H1 (cell line): Measurements from ENCODE around the gene PCDHA10. TPM values are rescaled to one million over a fixed set of nuclear protein-coding genes. Genes with fewer than 3 reads are reported as not detected.

Experiments
- CTCF ChIA-PET: fragments of 300-600 bp; sonication (Branson Sonifier 250); formaldehyde crosslinking; loops from one replicate; lab custom pipeline; 2021; ENCODE audit not compliant: partially characterized antibody; lab: Charles Lee
- POLR2A ChIA-PET: fragments of 300-600 bp; sonication (Branson Sonifier 250); formaldehyde crosslinking; loops from one replicate; lab custom pipeline; 2021; ENCODE audit warnings: inconsistent platforms; ENCODE audit not compliant: partially characterized antibody; lab: Charles Lee
- DNase-seq, 2 experiments: peaks; one replicate each; pipeline versions ENCODE4 v3.0.0 to v3.0.0-alpha.2; 2010 to 2022; ENCODE audit warnings: low spot score in 2 of 2, low read depth in 1 of 2, mixed read lengths in 1 of 2
- FAIRE-seq: peaks from 2 replicates; lab custom pipeline; 2011; peaks lifted over from hg19 to GRCh38; lab: Jason Lieb, UNC
- H2AFZ ChIP-seq: 2 replicates; pipeline ENCODE4 v1.8.1; 2012; ENCODE audit warnings: low read length, inconsistent platforms
- H2AK5ac ChIP-seq: 2 replicates; pipeline ENCODE4 v1.6.1; 2013; ENCODE audit warnings: low read depth, low read length
- H2BK120ac ChIP-seq: replicated peaks from 2 replicates; pipeline ENCODE3; 2013; ENCODE audit warnings: low read depth, low read length, inconsistent platforms
- H2BK12ac ChIP-seq: 2 replicates; pipeline ENCODE4 v1.6.1; 2013; ENCODE audit warnings: low read depth, low read length
- H2BK15ac ChIP-seq: 2 replicates; pipeline ENCODE4 v1.6.1; 2013; ENCODE audit warnings: low read length
- H2BK20ac ChIP-seq: 2 replicates; pipeline ENCODE4 v1.6.1; 2013; ENCODE audit warnings: low read length
- H2BK5ac ChIP-seq: 2 replicates; pipeline ENCODE4 v1.6.1; 2013; ENCODE audit warnings: low read depth, low read length
- H3K14ac ChIP-seq: 2 replicates; pipeline ENCODE4 v1.6.1; 2013; ENCODE audit warnings: inconsistent platforms; ENCODE audit not compliant: insufficient read length
- H3K18ac ChIP-seq: 2 replicates; pipeline ENCODE4 v1.6.1; 2013; ENCODE audit warnings: low read length; ENCODE audit errors: extremely low read depth
- H3K23ac ChIP-seq: 2 replicates; pipeline ENCODE4 v1.6.1; 2013; ENCODE audit warnings: inconsistent platforms; ENCODE audit not compliant: insufficient read length
- H3K23me2 ChIP-seq: 2 replicates; pipeline ENCODE4 v1.6.1; 2013; ENCODE audit warnings: low read depth, low read length
- H3K27ac ChIP-seq: 2 replicates; pipeline ENCODE4 v1.6.1; 2011; ENCODE audit warnings: low read depth, low read length, inconsistent platforms
- H3K27me3 ChIP-seq, 4 experiments: replicated peaks in 1 of 4; 1 replicate in 1 of 4; 2 replicates in 3 of 4; pipeline versions ENCODE4 v1.6.1 to v1.8.1; 2011 to 2013; ENCODE audit warnings: low read length in 3 of 4, mild to moderate bottlenecking in 3 of 4, inconsistent platforms in 2 of 4, mixed read lengths in 2 of 4, moderate library complexity in 1 of 4; ENCODE audit not compliant: control insufficient read depth in 3 of 4, insufficient read depth in 3 of 4; ENCODE audit errors: extremely low read depth in 1 of 4
- H3K36me3 ChIP-seq, 4 experiments: 2 replicates each; pipeline versions ENCODE4 v1.6.1 to v1.8.1; 2011 to 2013; ENCODE audit warnings: mild to moderate bottlenecking in 4 of 4, low read length in 3 of 4, moderate library complexity in 2 of 4, control low read depth in 1 of 4, inconsistent platforms in 1 of 4; ENCODE audit not compliant: insufficient read depth in 4 of 4, control insufficient read depth in 2 of 4
- H3K4ac ChIP-seq: replicated peaks from 2 replicates; pipeline ENCODE3; 2013; ENCODE audit warnings: low read length, low read depth, mixed read lengths, inconsistent platforms; ENCODE audit not compliant: insufficient read length
- H3K4me1 ChIP-seq, 4 experiments: replicated peaks in 1 of 4; 1 replicate in 1 of 4; 2 replicates in 3 of 4; pipeline versions ENCODE4 v1.6.1 to v1.8.1; 2011 to 2013; ENCODE audit warnings: low read length in 3 of 4, inconsistent platforms in 2 of 4, mixed read lengths in 1 of 4; ENCODE audit not compliant: insufficient read depth in 4 of 4, control insufficient read depth in 3 of 4
- H3K4me2 ChIP-seq, 2 experiments: 2 replicates each; pipeline versions ENCODE4 v1.6.1 to v1.8.1; 2011 to 2013; ENCODE audit warnings: low read depth in 2 of 2, low read length in 2 of 2, control low read depth in 1 of 2, inconsistent platforms in 1 of 2, mild to moderate bottlenecking in 1 of 2; ENCODE audit not compliant: insufficient read depth in 1 of 2
- H3K4me3 ChIP-seq, 4 experiments: fragments of 200-600, 300-600 bp in 1 of 4; sonication (generic), shearing (Covaris generic), sonication (Bioruptor Twin) in 1 of 4; 2 replicates each; pipeline versions ENCODE4 v1.5.1 to v1.8.1; 2011 to 2016; ENCODE audit warnings: low read length in 4 of 4, low read depth in 3 of 4, control low read depth in 2 of 4, inconsistent platforms in 2 of 4, mild to moderate bottlenecking in 2 of 4, mixed read lengths in 1 of 4, moderate library complexity in 1 of 4; ENCODE audit not compliant: insufficient read depth in 2 of 4; ENCODE audit errors: extremely low read depth in 1 of 4
- H3K56ac ChIP-seq: replicated peaks from 2 replicates; pipeline ENCODE3; 2013; ENCODE audit warnings: low read depth, mild to moderate bottlenecking, mixed read lengths, low read length, inconsistent platforms; ENCODE audit not compliant: insufficient read length
- H3K79me1 ChIP-seq: 2 replicates; pipeline ENCODE4 v1.6.1; 2013; ENCODE audit warnings: low read depth, low read length, control low read depth
- H3K79me2 ChIP-seq, 2 experiments: 2 replicates each; pipeline versions ENCODE4 v1.6.1 to v1.8.1; 2012 to 2013; ENCODE audit warnings: low read length in 2 of 2, mild to moderate bottlenecking in 2 of 2, inconsistent platforms in 1 of 2; ENCODE audit not compliant: insufficient read depth in 2 of 2, control insufficient read depth in 1 of 2
- H3K9ac ChIP-seq, 4 experiments: replicated peaks in 1 of 4; 1 replicate in 1 of 4; 2 replicates in 3 of 4; pipeline versions ENCODE4 v1.6.1 to v1.8.1; 2011 to 2013; ENCODE audit warnings: low read depth in 3 of 4, low read length in 3 of 4, control low read depth in 2 of 4, mild to moderate bottlenecking in 2 of 4, moderate library complexity in 2 of 4, inconsistent platforms in 1 of 4; ENCODE audit errors: extremely low read depth in 1 of 4
- H3K9me3 ChIP-seq, 2 experiments: 2 replicates each; pipeline versions ENCODE4 v1.6.1 to v1.8.1; 2012 to 2013; ENCODE audit warnings: mild to moderate bottlenecking in 2 of 2, moderate library complexity in 2 of 2, control low read depth in 1 of 2, inconsistent platforms in 1 of 2, low read depth in 1 of 2, low read length in 1 of 2, mixed read lengths in 1 of 2; ENCODE audit not compliant: insufficient read depth in 2 of 2
- H4K20me1 ChIP-seq, 2 experiments: replicated peaks in 1 of 2; 2 replicates each; pipeline versions ENCODE3 to v1.8.1; 2011 to 2013; ENCODE audit warnings: inconsistent platforms in 2 of 2, low read length in 2 of 2, mild to moderate bottlenecking in 1 of 2; ENCODE audit not compliant: insufficient read depth in 2 of 2, control insufficient read depth in 1 of 2
- H4K5ac ChIP-seq: 2 replicates; pipeline ENCODE4 v1.6.1; 2013; ENCODE audit warnings: low read length, low read depth, mixed read lengths, inconsistent platforms; ENCODE audit not compliant: insufficient read length
- H4K8ac ChIP-seq: 2 replicates; pipeline ENCODE4 v1.8.0; 2013; ENCODE audit warnings: mild to moderate bottlenecking, moderate library complexity, low read length, inconsistent platforms; ENCODE audit not compliant: insufficient read depth; ENCODE audit errors: extremely low read depth
- H4K91ac ChIP-seq: replicated peaks from 2 replicates; pipeline ENCODE3; 2013; ENCODE audit warnings: low read length, mixed read lengths, inconsistent platforms; ENCODE audit not compliant: insufficient read length
- BACH1 ChIP-seq: IDR thresholded peaks from 2 replicates; pipeline ENCODE4 v1.6.1; 2012; ENCODE audit warnings: low read length, improper control_type of control experiment
- CTBP2 ChIP-seq: IDR thresholded peaks from 2 replicates; pipeline ENCODE4 v1.7.0; 2011; ENCODE audit warnings: borderline replicate concordance, mild to moderate bottlenecking, moderate library complexity, mixed read lengths, low read length; ENCODE audit not compliant: insufficient read depth, insufficient read length
- EP300 ChIP-seq, 2 experiments: IDR thresholded peaks; 1 replicate in 1 of 2; 2 replicates in 1 of 2; pipeline ENCODE4 v1.6.1; 2011 to 2012; ENCODE audit warnings: low read depth in 2 of 2, low read length in 2 of 2, mild to moderate bottlenecking in 2 of 2, borderline replicate concordance in 1 of 2, inconsistent platforms in 1 of 2, moderate library complexity in 1 of 2
- RFX5 ChIP-seq: IDR thresholded peaks from 2 replicates; pipeline ENCODE4 v1.6.1; 2011; ENCODE audit warnings: low read depth, low read length, improper control_type of control experiment, borderline replicate concordance
- SIX5 ChIP-seq: IDR thresholded peaks from 2 replicates; pipeline ENCODE4 v1.6.1; 2011; ENCODE audit warnings: mild to moderate bottlenecking, low read depth, low read length
- TBP ChIP-seq: IDR thresholded peaks from 2 replicates; pipeline ENCODE4 v1.6.1; 2011; ENCODE audit warnings: low read depth, low read length, improper control_type of control experiment
- TEAD4 ChIP-seq: IDR thresholded peaks from 2 replicates; pipeline ENCODE4 v1.6.1; 2012; ENCODE audit warnings: low read depth, low read length, inconsistent platforms, mixed read lengths
- ZNF274 ChIP-seq: IDR thresholded peaks from 2 replicates; pipeline ENCODE4 v1.7.0; 2012; ENCODE audit warnings: low read length, borderline replicate concordance; ENCODE audit errors: extremely low read depth
- WGBS, 2 experiments: shearing (Covaris generic) in 1 of 2; methylation state at CpG; one replicate each; pipeline versions ENCODE4 v1.1.6 to v1.1.7; 2013 to 2015; ENCODE audit warnings: low lambda C conversion rate in 2 of 2, mixed read lengths in 2 of 2, inconsistent platforms in 1 of 2, low coverage in 1 of 2, missing lambda C conversion rate in 1 of 2; ENCODE audit not compliant: insufficient replicate concordance in 2 of 2, insufficient coverage in 1 of 2, insufficient read length in 1 of 2; ENCODE audit errors: extremely low coverage in 1 of 2, missing lambda C conversion rate in 1 of 2; 5-methylcytosine and 5-hydroxymethylcytosine counted together
- polyA plus RNA-seq, 7 experiments: library from polyadenylated mRNA; depleted of rRNA in 3 of 7; stranded (reverse) in 5 of 7; unstranded in 2 of 7; fragments of >200 nt in 5 of 7; fragments of 200-250 nt in 2 of 7; gene quantifications; 1 replicate in 5 of 7; 2 replicates in 1 of 7; 4 replicates in 1 of 7; pipeline versions ENCODE4 v1.2.1 to v1.2.3, GENCODE V29; 2011 to 2013; ENCODE audit warnings: missing spikeins in 2 of 7, mixed read lengths in 2 of 7
- total RNA-seq: library from RNA; stranded (reverse); fragmentation: NEBNext Ultra II Directional; extraction: Animal tissue kit (Norgen Biotek cat#: 25700); gene quantifications from 2 replicates; pipeline ENCODE4 v1.2.1, GENCODE V29; 2021
- TF ChIP-seq, protein P1 (sequence below): IDR thresholded peaks from 2 replicates; pipeline ENCODE4 v1.6.1; 2012; ENCODE audit warnings: inconsistent platforms
- TF ChIP-seq, protein P2 (sequence below): IDR thresholded peaks from 2 replicates; pipeline ENCODE4 v1.6.1; 2012; ENCODE audit warnings: inconsistent platforms
- TF ChIP-seq, protein P3 (sequence below), 3 experiments: IDR thresholded peaks; 1 replicate in 2 of 3; 2 replicates in 1 of 3; pipeline versions ENCODE4 v1.5.1 to v1.6.1; 2011; ENCODE audit warnings: low read length in 3 of 3, mild to moderate bottlenecking in 3 of 3, inconsistent platforms in 2 of 3, low read depth in 1 of 3, moderate library complexity in 1 of 3; ENCODE audit not compliant: insufficient read depth in 1 of 3; ENCODE audit errors: control extremely low read depth in 1 of 3

PCDHA10 gene
- total and polyA plus RNA-seq, 2 of the 8 experiments (the other 6 are each of a cell fraction or from before 2014, with no cell fraction given): 2.8 to 5.4 TPM

- Histone ChIP-seq H3K4me3 (no peak overlapping the region), H3K4me1 (no peaks in the 10 kb centered on the region), H4K20me1 (peaks cover 0 to 10% of the 10 kb centered on the region in 2 experiments), H3K79me2 (no peaks in the 10 kb centered on the region), H3K4ac (no peak overlapping the region), H2AFZ (no peak overlapping the region), H4K5ac (no peak overlapping the region), H2BK15ac (no peak overlapping the region), H3K4me2 (no peak overlapping the region), H2BK20ac (no peak overlapping the region), H3K18ac (no peak overlapping the region), H3K23ac (no peak overlapping the region), H3K9ac (no peak overlapping the region), H4K91ac (no peak overlapping the region), H2BK5ac (no peak overlapping the region), H3K14ac (no peak overlapping the region), H2BK120ac (no peak overlapping the region), H2BK12ac (no peak overlapping the region), H4K8ac (no peak overlapping the region), H3K23me2 (no peaks in the 10 kb centered on the region), H3K27ac (no peak overlapping the region), H3K9me3 (no peaks in the 10 kb centered on the region), H3K27me3 (no peaks in the 10 kb centered on the region), H3K79me1 (no peaks in the 10 kb centered on the region; the same call in 1 of the 2 replicates), H3K36me3 (no peaks in the 10 kb centered on the region), H3K56ac (no peak overlapping the region), H2AK5ac (no peak overlapping the region)
- ChIA-PET CTCF (interaction anchor here (0.5 to 1.8 kb wide), 7 partner anchors 11 to 125 kb away, joined by 3 to 14 read pairs (median 3); no protein-coding TSS in a partner anchor), POLR2A (no interaction called here)
- 86% methylated on average over 1 of the region's 1 CpG; no CpG with 5 or more reads in 1 of the 2 experiments for WGBS, 2 experiments
- DNase-seq: no peak
- FAIRE-seq: no peak
- no peak for TF ChIP-seq TBP
- TF ChIP-seq RFX5: no peak
- TF ChIP-seq, protein P1, sequence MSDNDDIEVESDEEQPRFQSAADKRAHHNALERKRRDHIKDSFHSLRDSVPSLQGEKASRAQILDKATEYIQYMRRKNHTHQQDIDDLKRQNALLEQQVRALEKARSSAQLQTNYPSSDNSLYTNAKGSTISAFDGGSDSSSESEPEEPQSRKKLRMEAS: no peak
- TF ChIP-seq, protein P2, sequence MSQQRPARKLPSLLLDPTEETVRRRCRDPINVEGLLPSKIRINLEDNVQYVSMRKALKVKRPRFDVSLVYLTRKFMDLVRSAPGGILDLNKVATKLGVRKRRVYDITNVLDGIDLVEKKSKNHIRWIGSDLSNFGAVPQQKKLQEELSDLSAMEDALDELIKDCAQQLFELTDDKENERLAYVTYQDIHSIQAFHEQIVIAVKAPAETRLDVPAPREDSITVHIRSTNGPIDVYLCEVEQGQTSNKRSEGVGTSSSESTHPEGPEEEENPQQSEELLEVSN: no peak
- no peak for TF ChIP-seq TEAD4
- TF ChIP-seq EP300 (IDR thresholded peaks at IDR 0.05; ENCODE audit: borderline replicate concordance in 1 of 2, low read depth in 2 of 2, low read length in 2 of 2): no peak
- no peak for TF ChIP-seq SIX5
- no peak for TF ChIP-seq ZNF274
- TF ChIP-seq, protein P3, sequence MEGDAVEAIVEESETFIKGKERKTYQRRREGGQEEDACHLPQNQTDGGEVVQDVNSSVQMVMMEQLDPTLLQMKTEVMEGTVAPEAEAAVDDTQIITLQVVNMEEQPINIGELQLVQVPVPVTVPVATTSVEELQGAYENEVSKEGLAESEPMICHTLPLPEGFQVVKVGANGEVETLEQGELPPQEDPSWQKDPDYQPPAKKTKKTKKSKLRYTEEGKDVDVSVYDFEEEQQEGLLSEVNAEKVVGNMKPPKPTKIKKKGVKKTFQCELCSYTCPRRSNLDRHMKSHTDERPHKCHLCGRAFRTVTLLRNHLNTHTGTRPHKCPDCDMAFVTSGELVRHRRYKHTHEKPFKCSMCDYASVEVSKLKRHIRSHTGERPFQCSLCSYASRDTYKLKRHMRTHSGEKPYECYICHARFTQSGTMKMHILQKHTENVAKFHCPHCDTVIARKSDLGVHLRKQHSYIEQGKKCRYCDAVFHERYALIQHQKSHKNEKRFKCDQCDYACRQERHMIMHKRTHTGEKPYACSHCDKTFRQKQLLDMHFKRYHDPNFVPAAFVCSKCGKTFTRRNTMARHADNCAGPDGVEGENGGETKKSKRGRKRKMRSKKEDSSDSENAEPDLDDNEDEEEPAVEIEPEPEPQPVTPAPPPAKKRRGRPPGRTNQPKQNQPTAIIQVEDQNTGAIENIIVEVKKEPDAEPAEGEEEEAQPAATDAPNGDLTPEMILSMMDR (IDR thresholded peaks at IDR 0.05; ENCODE audit: control extremely low read depth in 1 of 3, insufficient read depth in 1 of 3, low read depth in 1 of 3, low read length in 3 of 3): no peak
- TF ChIP-seq CTBP2: no peak
- TF ChIP-seq BACH1: no peak
These were observed 60.6 kb downstream of the PCDHA10 start for GRCh38 chr5:140916325-140916724.
